HG02973 (cell line): Measurements from ENCODE around the gene PARN.
A peak's percentile ranks its signal among the peaks of the same experiment; 100 is the strongest.
"Not testable (repeated sequence)": the region's sequence is repeated elsewhere in the genome, so short reads cannot be mapped to it uniquely, and the experiment has no call there.

Source experiments
- ATAC-seq: cut with Tn5 transposase; IDR thresholded peaks from one replicate; pipeline ENCODE4 v1.9.1; 2021; ENCODE audit warnings: moderate library complexity; ENCODE audit not compliant: unreplicated experiment

Gene PARN, protein sequence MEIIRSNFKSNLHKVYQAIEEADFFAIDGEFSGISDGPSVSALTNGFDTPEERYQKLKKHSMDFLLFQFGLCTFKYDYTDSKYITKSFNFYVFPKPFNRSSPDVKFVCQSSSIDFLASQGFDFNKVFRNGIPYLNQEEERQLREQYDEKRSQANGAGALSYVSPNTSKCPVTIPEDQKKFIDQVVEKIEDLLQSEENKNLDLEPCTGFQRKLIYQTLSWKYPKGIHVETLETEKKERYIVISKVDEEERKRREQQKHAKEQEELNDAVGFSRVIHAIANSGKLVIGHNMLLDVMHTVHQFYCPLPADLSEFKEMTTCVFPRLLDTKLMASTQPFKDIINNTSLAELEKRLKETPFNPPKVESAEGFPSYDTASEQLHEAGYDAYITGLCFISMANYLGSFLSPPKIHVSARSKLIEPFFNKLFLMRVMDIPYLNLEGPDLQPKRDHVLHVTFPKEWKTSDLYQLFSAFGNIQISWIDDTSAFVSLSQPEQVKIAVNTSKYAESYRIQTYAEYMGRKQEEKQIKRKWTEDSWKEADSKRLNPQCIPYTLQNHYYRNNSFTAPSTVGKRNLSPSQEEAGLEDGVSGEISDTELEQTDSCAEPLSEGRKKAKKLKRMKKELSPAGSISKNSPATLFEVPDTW

GRCh38 chr16:14629919-14630619 lies at the start of gene PARN:
Gene PARN, minus strand, starts transcription at chr16:14630260. Its CDS starts 135 bp downstream, at chr16:14630125.
- ATAC-seq: peak; percentile 42

GRCh38 chr16:14678748-14679497 lies 48.9 kb upstream of the PARN start:
- no peak for ATAC-seq

- ATAC-seq: no peak
Observed at GRCh38 chr16:14677627-14678026, 47.6 kb upstream of the PARN start.

GRCh38 chr16:14676633-14677032 lies 46.6 kb upstream of the PARN start:
- no peak for ATAC-seq

DNA sequence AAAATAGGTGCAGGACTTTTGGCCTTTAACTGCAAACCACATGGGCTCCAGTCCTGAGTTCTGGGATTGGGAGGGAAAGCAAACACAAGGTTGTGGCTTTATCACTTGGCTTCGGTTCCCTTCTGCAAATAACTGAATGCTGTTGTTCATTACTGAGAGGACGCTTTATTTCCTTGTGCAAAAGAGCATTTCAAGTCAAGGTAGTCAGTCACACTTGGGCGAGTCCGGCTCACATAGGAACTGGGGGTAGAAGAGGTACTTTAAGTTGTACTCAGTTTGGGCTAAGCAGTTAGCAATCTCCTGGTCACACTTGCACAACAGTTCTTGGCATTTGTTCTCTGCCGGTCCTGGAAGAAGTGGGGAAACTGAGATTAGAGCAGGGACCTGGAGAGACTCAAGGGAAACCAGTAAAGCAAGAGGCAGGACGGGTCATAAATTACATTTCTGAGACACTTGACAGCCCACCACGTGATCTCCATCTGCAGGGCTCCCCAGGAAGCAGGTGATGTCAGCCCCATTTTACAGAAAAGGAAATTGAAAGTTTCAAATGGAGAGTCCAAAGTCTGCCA lies 42.4 kb upstream of the PARN start:
- ATAC-seq: no peak

- ATAC-seq: no peak
Observed at GRCh38 chr16:14669776-14670175, 39.7 kb upstream of the PARN start.

- no peak for ATAC-seq
Observed at GRCh38 chr16:14668556-14669223, 38.6 kb upstream of the PARN start.

GRCh38 chr16:14667347-14668266 lies 37.5 kb upstream of the PARN start:
- no peak for ATAC-seq

- peak; percentile 78 for ATAC-seq
Observed at GRCh38 chr16:14658063-14658462, 28.0 kb upstream of the PARN start.

DNA sequence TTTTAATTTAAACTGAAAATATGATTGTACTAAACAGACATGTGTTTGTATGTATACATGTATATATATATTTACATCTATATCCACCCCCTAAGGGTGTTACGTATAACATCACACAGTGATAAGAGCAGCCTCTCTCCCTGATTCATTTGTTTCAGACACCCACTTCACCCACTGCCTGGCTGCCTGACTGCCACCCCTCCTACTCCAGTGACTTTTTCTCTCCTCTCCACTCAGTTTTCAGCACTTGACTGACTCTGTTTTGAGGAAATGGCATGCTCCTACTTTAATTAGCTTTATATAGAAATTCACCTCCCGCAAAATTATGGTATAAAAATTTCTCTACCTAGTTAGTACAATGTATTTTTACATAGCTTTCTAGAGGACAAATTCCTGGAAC lies 22.7 kb upstream of the PARN start:
- no peak for ATAC-seq

DNA sequence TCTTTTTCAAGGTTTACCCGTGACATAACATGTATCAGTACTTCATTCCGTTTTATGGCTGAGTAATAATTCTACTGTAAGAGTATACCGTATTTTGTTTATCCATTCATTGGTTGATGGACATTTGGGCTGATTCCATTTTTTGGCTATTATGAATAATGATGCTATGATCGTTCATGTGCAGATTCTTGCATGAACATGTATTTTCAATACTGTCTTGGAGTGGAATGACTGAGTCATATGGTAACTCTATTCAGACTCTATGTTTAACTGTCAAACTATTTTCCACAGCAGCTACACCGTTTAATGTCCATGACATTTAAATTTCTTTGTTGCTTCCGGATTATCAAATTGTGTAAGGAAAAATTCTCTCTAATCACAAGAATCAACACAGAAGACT lies 20.6 kb upstream of the PARN start:
- ATAC-seq: no peak

DNA sequence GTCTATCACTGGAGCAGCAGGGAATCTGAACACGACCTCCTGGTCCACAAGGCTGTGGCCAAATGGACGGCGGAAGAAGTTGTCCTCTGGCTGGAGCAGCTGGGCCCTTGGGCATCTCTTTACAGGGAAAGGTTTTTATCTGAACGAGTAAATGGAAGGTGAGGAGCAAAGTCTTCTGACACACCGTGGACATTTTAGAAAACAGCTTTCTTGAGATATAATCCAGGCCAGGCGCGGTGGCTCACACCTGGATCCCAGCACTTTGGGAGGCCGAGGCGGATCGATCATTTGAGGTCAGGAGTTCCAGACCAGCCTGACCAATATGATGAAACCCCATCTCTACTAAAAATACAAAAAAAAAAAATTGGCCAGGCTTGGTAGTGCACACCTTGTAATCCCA lies 19.8 kb upstream of the PARN start:
- ATAC-seq: no peak

GRCh38 chr16:14641926-14642325 lies 11.9 kb upstream of the PARN start:
- ATAC-seq: no peak

DNA sequence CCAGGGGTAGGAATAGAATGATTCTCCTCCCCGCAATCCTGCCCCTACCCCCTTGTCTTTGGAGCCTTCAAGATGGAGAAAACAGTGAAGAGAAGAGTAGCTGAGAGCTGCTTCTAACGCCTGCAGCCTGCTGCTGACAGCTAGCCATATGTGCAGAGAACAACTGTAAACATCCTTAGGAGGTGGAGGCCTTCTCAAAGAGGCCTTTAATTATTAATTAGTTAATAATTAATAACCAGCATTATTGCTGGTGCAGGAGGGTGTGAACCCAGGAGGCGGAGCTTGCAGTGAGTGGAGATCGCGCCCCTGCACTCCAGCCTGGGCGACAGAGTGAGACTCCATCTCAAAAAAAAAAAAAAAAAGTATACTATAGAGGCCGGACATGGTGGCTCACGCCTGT lies 11.1 kb upstream of the PARN start:
- ATAC-seq: no peak

GRCh38 chr16:14640538-14640937 lies 10.5 kb upstream of the PARN start:
- no peak for ATAC-seq

GRCh38 chr16:14636951-14637240 lies 6.8 kb upstream of the PARN start:
- ATAC-seq: not testable (repeated sequence)

DNA sequence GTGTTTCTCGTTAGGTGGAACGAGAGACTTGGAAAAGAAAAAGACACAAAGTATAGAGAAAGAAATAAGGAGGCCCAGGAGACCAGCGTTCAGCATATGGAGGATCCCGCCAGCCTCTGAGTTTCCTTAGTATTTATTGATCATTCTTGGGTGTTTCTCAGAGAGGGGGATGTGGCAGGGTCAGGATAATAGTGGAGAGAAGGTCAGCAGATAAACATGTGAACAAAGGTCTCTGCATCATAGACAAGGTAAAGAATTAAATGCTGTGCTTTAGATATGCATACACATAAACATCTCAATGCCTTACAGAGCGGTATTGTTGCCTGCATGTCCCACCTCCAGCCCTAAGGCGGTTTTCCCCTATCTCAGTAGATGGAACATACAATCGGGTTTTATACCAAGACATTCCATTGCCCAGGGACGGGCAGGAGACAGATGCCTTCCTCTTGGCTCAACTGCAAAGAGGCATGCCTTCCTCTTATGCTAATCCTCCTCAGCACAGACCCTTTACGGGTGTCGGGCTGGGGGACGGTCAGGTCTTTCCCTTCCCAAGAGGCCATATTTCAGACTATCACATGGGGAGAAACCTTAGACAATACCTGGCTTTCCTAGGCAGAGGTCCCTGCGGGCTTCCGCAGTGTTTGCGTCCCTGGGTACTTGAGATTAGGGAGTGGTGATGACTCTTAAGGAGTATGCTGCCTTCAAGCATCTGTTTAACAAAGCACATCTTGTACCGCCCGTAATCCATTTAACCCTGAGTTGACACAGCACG lies 6.3 kb upstream of the PARN start:
- ATAC-seq: not testable (repeated sequence)

DNA sequence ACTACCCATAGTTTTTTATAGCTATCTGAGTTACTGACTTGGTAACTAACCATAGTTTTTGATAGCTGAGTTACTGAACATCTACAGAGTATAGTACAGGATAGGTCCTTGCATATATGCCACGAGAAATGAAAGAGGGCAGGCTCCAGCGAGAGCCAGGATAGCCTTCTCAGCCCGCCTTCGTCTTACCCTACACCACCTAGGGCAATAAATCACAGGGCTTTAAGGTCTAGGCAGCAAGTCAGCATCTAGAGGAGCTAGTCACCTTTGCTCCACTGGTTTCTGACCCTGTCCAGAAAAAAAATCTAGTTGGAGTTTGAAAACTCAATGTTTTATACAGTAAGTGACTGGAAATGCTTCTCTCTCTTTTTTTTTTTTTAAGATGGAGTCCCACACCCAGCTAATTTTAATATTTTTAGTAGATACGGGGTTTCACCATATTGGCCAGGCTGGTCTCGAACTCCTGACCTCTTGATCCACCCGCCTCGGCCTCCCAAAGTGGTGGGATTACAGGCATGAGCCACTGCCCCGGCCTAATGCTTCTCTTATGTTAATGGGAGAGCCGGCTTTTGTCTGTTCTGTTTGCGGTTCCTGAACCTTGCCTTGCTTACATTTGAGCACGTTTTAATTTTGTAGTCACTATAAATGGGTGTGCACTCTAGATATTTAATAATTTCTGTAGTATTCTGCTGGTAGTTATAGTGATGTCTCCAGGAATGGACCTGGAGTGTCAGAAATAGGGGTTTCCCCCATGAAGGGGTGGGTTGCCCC lies 5.5 kb upstream of the PARN start:
- no peak for ATAC-seq
